Neuron (in vitro differentiated cells): ENCODE data around the gene CXCL5.
A peak's percentile ranks its signal among the peaks of the same experiment; 100 is the strongest.

ENCODE experiments used
- H2AFZ ChIP-seq: one replicate; pipeline ENCODE4 v1.6.1; 2013; ENCODE audit warnings: low read depth, mild to moderate bottlenecking, inconsistent platforms, low read length, moderate library complexity
- H3K27me3 ChIP-seq: one replicate; pipeline ENCODE4 v1.6.1; 2013; ENCODE audit warnings: low read length; ENCODE audit not compliant: insufficient read depth
- H3K36me3 ChIP-seq: one replicate; pipeline ENCODE4 v1.6.1; 2013; ENCODE audit warnings: low read length; ENCODE audit not compliant: insufficient read depth
- H3K4me1 ChIP-seq: one replicate; pipeline ENCODE4 v1.6.1; 2013; ENCODE audit warnings: low read length; ENCODE audit not compliant: insufficient read depth
- H3K4me3 ChIP-seq: 2 replicates; pipeline ENCODE4 v1.5.1; 2013; ENCODE audit warnings: mild to moderate bottlenecking, low read length, moderate library complexity
- H3K9me3 ChIP-seq: one replicate; pipeline ENCODE4 v1.6.1; 2013; ENCODE audit warnings: low read length

Gene CXCL5

DNA sequence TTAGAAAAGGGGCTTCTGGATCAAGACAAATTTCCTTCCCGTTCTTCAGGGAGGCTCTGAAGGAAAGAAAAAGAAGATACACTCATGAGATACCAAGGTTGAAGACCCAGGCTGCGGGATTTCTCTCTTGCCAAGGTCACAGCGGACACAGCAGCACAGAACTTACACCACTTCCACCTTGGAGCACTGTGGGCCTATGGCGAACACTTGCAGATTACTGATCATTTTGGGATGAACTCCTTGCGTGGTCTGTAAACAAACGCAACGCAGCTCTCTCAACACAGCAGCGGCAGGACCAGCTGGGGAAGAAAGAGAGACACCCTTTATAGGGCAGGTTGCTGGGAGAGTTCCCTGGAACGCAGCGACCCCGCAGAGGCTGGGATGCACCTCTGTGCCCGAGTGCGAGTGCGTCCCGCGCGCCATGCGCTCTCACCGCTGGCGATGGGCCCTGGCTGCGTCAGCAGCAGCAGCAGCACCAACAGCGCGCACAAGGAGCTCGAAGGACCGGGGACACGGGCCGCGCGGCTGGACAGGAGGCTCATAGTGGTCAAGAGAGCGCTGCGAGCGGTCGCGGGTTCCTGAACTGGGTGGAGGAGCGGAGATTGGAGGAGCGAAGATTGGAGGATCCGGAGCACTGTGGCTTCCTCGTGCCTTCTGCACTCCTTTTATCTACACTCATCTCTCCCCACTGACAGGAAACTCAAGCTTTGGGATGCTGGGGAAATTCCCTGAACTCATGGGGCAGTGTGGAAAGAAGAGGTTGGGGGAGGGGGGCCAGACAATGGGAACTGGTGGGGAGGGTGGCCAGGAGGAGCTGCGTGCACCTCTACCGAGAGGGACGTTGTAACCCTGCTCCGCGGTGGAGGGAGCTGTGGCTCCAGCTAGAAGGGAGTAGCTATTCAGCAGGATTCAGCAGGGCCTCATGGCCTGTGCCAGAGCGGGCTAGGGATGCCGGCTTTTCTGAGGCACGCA is at the start of gene CXCL5:
Gene CXCL5, minus strand, starts transcription at position 638 of the 972 bp plus-strand sequence. Its CDS starts 96 bp downstream, at position 542.
- no peak within 1 kb of the TSS for H3K4me3 ChIP-seq
- no peaks in the 10 kb centered on the region for H3K36me3 ChIP-seq
- H3K4me1 ChIP-seq = no peaks in the 10 kb centered on the region
- H2AFZ ChIP-seq = no peak within 1 kb of the TSS
- H3K27me3 ChIP-seq = no peaks in the 10 kb centered on the region
- no peaks in the 10 kb centered on the region for H3K9me3 ChIP-seq

DNA sequence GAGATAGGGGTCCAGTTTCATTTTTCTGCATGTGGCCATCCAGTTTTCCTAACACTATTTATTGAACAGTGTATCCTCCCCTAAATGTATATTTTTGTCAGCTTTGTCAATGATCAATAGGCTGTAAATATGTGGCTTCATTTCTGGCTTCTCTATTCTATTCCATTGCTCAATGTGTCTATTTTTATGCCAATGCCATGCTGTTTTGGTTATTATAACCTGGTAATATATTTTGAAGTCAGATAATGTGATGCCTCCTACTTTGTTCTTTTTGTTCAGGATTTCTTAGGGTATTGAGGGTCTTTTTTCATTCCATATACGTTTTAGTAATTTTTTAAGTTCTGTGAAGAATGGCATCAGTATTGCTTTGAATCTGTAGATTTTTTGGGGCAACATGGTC is 48.7 kb upstream of the CXCL5 start:
- Histone ChIP-seq H3K4me1 (no peaks in the 10 kb centered on the region), H3K36me3 (no peaks in the 10 kb centered on the region), H2AFZ (no peak overlapping the region), H3K4me3 (no peak overlapping the region), H3K27me3 (no peaks in the 10 kb centered on the region), H3K9me3 (no peaks in the 10 kb centered on the region)

DNA sequence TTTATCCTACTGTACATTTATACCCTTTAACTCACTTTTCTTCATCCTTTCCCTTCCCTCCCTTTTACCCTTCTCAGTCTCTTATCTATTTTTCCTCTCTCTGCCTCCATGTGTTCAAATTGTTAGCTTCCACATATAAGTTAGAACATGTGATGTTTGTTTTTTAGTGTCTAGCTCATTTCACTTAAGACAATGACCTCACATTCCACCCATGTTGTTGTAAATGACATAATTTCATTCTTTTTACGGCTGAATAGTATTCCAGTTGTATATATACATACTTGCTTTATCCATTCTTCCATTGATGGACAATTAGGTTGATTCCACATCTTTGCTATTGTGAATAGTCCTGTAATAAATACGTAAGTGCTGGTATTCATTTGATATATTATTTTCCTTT is 47.3 kb upstream of the CXCL5 start:
- Histone ChIP-seq H2AFZ (no peak overlapping the region), H3K36me3 (no peaks in the 10 kb centered on the region), H3K4me1 (no peaks in the 10 kb centered on the region), H3K9me3 (no peaks in the 10 kb centered on the region), H3K27me3 (no peaks in the 10 kb centered on the region), H3K4me3 (no peak overlapping the region)

DNA sequence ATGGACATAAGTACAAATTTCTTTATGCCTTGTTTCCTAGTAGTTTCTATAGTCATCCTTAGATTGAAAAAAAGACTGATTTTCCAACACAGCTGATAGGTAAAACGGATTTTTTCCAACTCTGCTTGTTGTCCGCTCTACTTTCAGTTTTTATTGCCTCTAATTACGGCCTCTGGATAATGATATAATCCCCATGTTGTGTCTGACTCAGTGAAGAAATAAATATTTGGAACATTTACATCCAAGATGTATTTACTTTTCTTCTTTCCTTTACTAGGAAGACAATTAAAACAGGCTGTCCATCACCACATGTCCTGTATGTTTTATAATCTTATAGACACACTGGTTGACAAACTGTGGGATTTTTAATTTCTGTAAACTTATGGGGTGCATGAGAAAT is 46.8 kb upstream of the CXCL5 start:
- Histone ChIP-seq H3K9me3 (no peaks in the 10 kb centered on the region), H3K36me3 (no peaks in the 10 kb centered on the region), H3K4me3 (no peak overlapping the region), H3K4me1 (no peaks in the 10 kb centered on the region), H3K27me3 (no peaks in the 10 kb centered on the region), H2AFZ (no peak overlapping the region)

DNA sequence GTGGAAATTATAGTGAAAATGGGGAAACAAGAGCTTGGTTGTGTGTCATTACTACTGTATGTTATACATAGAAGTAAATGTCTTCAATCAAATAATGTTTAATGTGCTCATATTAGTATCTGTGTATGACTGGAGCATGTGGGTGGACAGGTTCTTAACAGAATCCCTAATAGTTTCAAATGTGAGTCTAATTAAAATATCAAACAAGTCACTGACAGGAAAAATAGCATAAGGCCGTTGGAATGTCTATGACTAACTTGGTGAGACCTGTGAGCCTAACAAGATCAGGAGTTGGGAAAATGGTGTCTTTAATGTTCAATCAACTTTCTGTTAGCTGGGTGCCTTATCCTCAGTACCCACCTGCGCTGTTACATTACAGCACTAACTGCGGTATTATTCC is 46.2 kb upstream of the CXCL5 start:
- Histone ChIP-seq H3K9me3 (no peaks in the 10 kb centered on the region), H2AFZ (no peak overlapping the region), H3K4me3 (no peak overlapping the region), H3K27me3 (no peaks in the 10 kb centered on the region), H3K4me1 (no peaks in the 10 kb centered on the region), H3K36me3 (no peaks in the 10 kb centered on the region)

DNA sequence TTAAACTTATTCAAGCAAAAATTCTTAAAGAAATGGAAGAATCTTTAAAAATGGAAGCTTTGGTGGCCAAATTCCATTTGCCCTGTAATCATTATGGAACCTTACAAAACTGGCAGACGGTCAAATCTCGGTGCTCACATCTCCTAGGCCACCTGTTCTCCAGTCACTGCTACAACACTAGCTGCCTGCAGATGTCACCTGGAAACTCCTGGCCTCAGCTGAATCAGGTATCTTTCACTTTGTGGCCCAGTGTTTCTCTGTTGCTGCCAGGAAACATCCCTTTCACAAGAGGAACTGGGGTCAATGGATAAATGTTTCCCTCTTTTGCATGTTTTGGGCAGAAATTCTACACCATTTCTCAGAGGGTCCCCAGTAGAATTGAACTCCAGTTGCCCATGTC is 44.2 kb upstream of the CXCL5 start:
- no peaks in the 10 kb centered on the region for H3K36me3 ChIP-seq
- H3K9me3 ChIP-seq = no peaks in the 10 kb centered on the region
- H3K27me3 ChIP-seq = no peaks in the 10 kb centered on the region
- no peak overlapping the region for H2AFZ ChIP-seq
- H3K4me1 ChIP-seq = peaks cover 10% of the 10 kb centered on the region
- no peak overlapping the region for H3K4me3 ChIP-seq

DNA sequence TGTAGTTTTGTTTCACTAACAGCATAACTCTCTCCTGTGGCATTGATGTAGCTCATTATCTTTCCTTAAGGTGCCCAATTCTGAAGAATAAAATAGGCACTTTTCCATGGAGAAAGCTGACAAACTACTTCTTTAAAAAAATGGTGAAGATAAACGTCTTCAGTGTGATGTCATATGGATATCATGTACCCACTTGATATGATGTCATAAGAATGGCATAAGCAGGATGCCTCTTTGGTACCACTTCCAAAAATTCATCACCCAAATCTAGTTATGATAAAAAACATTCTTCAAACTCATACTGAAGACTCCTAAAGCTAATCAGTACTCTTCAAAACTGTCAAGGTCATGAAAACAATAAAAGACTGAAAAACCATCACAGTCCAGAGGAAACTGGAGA is 42.9 kb upstream of the CXCL5 start:
- Histone ChIP-seq H3K36me3 (no peaks in the 10 kb centered on the region), H3K27me3 (no peaks in the 10 kb centered on the region), H2AFZ (peak overlapping the region; percentile 21), H3K4me3 (no peak overlapping the region), H3K9me3 (no peaks in the 10 kb centered on the region), H3K4me1 (peaks cover 15% of the 10 kb centered on the region)

DNA sequence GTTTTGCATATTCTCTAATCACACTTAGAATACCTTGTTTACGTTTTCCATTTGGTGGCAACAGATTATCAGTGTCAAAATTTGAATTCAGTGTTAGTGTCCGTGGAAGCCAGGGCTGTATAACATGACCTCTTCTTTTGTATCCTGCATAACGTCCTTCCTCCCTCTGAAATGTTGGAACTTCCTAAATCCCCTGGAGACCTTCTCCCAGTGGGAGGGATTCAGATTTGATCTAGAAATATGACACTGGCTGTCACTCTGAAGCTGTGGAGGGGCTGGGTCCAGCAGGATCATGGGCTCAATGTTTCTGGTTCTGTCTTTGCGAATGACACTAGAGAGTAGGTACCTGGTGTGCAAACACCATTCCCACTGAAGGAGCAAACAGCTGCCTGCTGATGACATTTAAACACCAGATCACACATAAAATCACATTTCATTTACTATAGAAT is 40.9 kb upstream of the CXCL5 start:
- H3K4me1 ChIP-seq = peaks cover 15% of the 10 kb centered on the region
- H2AFZ ChIP-seq = peak overlapping the region; percentile 94
- H3K27me3 ChIP-seq = no peaks in the 10 kb centered on the region
- no peaks in the 10 kb centered on the region for H3K36me3 ChIP-seq
- H3K9me3 ChIP-seq = no peaks in the 10 kb centered on the region
- peak overlapping the region; percentile 79 for H3K4me3 ChIP-seq

DNA sequence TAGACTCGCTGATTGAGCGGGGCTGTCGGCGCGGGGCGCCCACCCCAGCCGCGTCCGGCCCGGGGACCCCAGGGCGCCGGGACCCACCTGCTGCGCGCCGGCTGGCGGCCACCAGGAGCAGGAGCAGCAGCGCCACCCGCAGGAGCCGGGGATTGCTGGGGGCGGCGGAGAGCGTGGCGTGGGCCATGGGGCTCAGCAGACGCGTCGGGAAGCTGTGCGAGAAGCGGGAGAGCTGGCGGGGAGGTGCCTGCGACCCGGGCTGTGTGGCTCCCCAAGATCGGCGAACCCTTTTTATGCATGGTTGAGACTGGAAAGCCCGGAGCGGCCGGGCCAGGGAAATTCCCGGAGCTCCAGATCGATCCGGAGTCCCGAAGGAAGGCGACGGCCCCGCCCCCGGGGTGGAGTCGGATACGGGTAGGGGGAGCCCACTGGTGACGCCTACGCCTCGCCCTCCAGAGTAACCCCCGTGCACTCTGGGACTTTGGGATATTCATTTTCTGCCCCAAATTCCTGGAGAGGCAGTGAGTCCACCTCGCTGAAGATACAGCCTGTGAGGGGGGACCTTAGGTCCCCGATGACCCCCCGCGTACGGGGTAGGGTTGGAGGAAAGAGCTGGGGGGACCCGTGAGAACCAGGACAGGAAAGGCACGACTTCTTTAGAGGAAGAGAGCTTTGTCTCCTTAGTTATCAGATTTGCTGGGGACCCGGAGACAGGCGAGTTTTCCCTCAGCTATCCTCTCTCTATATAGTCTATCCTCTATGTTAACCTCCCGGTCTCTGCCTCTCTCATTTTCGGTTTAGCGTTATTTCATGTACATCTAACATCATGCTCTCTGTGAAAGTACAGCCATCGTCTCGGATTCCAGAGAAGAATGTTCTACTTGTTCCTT is 40.2 kb upstream of the CXCL5 start, which contains the start of gene CXCL3:
Gene CXCL3, minus strand, starts transcription at position 265 of the 890 bp plus-strand sequence. Its CDS starts 78 bp downstream, at position 187.
- Histone ChIP-seq H3K4me1 (peaks cover 15% of the 10 kb centered on the region), H3K27me3 (no peaks in the 10 kb centered on the region), H3K36me3 (no peaks in the 10 kb centered on the region), H3K4me3 (peak within 1 kb of the TSS; percentile 79), H2AFZ (peak within 1 kb of the TSS; percentile 94), H3K9me3 (no peaks in the 10 kb centered on the region)

DNA sequence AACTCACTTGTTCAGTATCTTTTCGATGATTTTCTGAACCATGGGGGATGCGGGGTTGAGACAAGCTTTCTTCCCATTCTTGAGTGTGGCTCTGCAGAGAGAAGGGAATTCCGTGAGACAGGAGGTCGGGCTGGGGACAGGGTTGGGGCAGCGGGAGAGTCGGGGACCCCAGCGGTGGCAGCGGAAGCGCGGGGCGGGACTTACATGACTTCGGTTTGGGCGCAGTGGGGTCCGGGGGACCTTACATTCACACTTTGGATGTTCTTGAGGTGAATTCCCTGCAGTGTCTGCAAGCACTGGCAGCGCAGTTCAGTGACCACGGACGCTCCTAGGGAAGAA is 39.6 kb upstream of the CXCL5 start:
- H2AFZ ChIP-seq = peak overlapping the region; percentile 94
- H3K36me3 ChIP-seq = no peaks in the 10 kb centered on the region
- peak overlapping the region; percentile 79 for H3K4me3 ChIP-seq
- H3K4me1 ChIP-seq = peaks cover 15% of the 10 kb centered on the region
- no peaks in the 10 kb centered on the region for H3K27me3 ChIP-seq
- no peaks in the 10 kb centered on the region for H3K9me3 ChIP-seq

DNA sequence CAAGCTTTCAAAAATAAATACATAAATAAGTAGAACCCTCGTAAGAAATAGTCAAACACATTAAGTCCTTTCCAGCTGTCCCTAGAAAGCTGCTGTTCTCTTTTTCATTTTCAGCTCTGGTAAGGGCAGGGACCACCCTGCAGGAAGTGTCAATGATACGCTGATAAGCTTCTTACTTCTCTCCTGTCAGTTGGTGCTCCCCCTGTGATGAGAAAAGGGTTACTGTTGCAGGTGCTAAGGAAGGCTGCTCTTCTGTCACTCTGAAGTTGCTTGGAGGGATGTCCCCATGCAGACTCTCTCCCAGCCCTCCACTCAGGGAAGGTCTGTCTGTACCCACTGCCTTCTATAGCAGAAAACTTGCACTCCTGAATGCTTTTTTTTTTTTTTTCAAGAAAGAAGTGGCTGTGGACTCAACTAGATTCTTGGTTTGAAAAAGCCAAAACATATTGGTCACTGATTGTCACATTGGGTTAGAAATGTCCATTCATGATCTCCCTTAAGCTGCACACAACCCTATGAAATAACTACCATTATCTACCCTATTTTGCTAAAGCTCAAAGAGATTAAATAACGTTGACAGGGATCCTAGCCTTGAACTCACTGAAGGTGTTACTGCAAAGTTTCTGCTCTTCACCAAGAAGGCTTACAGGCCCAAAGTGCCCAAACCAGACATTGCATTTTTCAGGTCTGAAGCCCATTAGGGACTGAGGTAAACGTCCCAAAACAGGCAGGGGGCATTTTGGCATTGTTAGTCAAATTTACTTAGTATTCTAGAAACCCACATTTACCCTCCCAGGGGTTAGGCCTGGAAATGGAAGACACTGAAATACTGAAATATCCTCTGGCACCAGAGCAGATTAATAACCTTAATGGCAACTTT is 38.8 kb upstream of the CXCL5 start:
- Histone ChIP-seq H3K4me3 (peak overlapping the region; percentile 79), H3K27me3 (no peaks in the 10 kb centered on the region), H3K9me3 (no peaks in the 10 kb centered on the region), H3K36me3 (no peaks in the 10 kb centered on the region), H2AFZ (peak overlapping the region; percentile 94), H3K4me1 (peaks cover 15% of the 10 kb centered on the region)

DNA sequence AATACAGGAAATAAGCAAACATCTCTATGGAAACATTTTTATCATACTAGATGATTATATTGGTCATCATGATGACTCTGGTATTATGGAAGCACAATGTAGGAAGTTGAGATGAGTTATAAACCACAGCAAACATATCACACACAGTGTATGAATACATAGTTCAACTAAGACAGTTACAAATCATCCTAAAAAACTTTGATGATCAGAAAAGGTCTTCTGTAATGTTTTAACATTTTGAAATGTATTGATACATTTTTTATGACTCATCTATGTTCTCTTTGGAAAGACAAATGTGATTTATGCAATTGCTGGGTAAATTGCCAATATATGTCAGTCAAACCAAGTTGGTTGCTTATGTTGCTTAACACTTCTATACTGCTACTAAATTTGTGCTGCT is 35.3 kb upstream of the CXCL5 start:
- no peaks in the 10 kb centered on the region for H3K27me3 ChIP-seq
- no peak overlapping the region for H3K4me3 ChIP-seq
- H3K9me3 ChIP-seq = no peaks in the 10 kb centered on the region
- H3K4me1 ChIP-seq = peaks cover 9% of the 10 kb centered on the region
- no peak overlapping the region for H2AFZ ChIP-seq
- no peaks in the 10 kb centered on the region for H3K36me3 ChIP-seq
